NCI-H2171 (cell line): Measurements from ENCODE around the gene PRR30.
A peak's percentile ranks its signal among the peaks of the same experiment; 100 is the strongest.

Experiments used
- DNase-seq: peaks from one replicate; lab custom pipeline; 2025; lab: John Stamatoyannopoulos, UW

Gene PRR30

GRCh38 chr2:27097341-27097740 is 41.9 kb downstream of the PRR30 start:
- no peak for DNase-seq

- DNase-seq = no peak
Observed at GRCh38 chr2:27096748-27097297, 42.4 kb downstream of the PRR30 start.

- peak; percentile 89 for DNase-seq
Observed at GRCh38 chr2:27095745-27096651, 43.2 kb downstream of the PRR30 start.

- no peak for DNase-seq
Observed at GRCh38 chr2:27095427-27095744, 43.8 kb downstream of the PRR30 start.

GRCh38 chr2:27094353-27094984 is 44.7 kb downstream of the PRR30 start:
- no peak for DNase-seq

- DNase-seq = no peak
Observed at GRCh38 chr2:27093430-27094352, 45.5 kb downstream of the PRR30 start.

- DNase-seq = no peak
Observed at GRCh38 chr2:27092696-27093429, 46.3 kb downstream of the PRR30 start.

GRCh38 chr2:27091746-27092695 is 47.2 kb downstream of the PRR30 start:
- no peak for DNase-seq

GRCh38 chr2:27089111-27089954 is 49.9 kb downstream of the PRR30 start:
- DNase-seq = no peak

- DNase-seq = no peak
Observed at GRCh38 chr2:27088634-27089033, 50.6 kb downstream of the PRR30 start.

- DNase-seq = no peak
Observed at GRCh38 chr2:27087823-27088410, 51.3 kb downstream of the PRR30 start.
